Measurements from ENCODE around the gene NOL3.
A peak's percentile ranks its signal among the peaks of the same experiment; 100 is the strongest.

Gene NOL3

DNA sequence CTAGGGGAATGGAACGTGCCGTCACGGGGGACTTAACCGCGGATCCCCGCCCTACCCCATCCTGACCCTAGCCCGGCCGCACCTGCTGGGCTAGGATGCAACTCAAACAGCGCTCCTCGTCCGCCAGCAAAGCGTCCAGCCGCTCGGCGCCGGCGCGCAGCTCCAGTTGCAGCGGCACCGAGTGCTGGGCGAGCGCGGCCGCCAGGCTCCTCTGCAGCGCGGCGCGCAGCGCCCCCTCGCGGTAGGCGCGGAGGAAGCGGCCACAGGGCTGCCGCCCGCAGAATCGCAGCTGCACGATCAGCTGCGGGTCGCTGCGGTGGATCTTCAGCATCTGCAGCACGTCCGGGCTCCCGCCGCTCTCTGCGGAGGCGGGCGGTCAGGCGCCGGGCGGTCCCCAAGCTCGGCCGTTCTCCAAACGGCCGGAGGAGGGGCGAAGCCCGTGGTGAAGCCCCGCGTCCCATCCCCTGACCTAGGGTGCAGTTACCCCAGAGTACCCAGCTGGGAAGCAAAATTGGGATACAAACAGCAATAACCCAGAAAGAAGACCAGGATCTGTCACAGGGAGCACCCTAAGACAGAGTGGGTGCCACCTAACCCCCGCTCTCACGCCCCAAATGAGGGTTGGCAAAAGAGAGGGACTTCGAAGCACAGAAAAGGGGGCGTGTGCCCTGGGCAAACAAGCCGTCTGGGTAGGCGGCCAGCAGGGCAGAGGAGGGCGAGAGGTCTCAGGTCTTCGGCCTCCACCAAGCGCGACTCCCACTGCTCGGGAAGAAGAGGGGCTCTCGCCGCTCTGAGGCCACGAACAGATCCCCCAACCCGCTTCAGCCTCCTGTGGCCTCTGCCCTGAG is 14.8 kb upstream of the NOL3 start:
- DNase-seq (ENCODE audit: low read depth in 2 of 2) = peak; percentile 75 to 80

DNA sequence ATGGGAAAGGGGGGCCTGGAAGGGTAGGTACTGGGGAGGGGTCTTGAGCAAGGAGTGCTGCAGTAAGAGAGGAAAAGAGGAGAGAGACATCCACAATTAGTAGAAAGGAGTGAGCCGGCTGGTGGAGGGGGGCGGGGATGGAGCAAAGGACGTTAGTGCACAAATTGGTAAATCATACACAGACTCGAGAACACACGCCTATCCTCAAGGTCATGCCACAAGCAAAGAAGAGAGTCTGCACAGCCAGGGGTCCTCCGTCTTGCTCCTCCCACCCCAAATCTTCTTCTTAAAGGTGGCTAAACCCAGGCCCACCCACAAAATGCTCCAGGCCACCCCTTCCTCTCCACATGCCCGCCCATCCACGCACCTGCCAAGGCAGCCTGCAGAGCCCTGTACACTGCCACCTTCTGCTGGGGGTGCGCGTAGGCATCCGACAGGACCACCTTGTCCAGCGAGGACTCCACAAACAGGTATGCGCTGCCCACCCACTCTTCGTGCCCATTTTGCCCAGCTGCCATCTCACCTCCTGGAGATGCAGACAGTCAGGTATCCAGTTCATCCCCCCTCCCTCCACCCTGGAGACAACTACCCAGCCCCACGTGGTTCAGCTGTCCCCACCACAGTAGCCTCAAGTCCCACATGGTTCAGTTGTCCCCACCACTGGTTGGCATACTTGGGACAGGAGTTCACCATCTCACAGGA is 14.0 kb upstream of the NOL3 start:
- no peak for DNase-seq (ENCODE audit: low read depth in 2 of 2)

DNA sequence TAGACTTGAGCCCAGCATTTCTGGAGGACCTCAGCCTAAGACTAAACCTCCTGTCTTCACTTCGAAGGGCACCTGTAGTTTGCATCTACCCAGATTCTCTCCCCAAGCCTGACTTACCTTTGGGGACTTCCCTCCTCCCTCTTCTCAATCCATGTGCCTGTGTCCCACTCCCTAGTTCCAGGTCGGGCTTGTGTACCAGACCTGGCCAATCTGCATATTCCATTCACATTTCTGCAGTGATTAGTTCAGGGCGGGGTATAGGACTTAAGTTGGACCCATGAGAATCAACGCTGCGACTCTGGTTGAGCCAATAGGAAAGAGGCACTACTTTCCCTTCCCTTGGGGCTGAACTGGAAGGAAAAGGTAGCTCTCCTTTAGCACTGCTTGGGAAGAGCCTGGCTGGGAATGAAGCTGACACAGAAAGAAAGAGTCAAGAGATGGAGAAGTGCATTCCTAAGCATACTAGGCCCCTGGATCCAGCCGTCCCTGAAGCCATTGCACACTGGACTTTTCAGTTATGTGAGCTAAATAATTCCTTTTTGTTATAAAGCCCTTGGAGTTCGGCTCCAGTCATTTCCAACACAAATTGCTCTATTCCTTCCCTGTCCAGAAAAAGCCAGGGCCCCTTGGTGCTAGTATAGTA is 13.1 kb upstream of the NOL3 start:
- no peak for DNase-seq (ENCODE audit: low read depth in 2 of 2)

DNA sequence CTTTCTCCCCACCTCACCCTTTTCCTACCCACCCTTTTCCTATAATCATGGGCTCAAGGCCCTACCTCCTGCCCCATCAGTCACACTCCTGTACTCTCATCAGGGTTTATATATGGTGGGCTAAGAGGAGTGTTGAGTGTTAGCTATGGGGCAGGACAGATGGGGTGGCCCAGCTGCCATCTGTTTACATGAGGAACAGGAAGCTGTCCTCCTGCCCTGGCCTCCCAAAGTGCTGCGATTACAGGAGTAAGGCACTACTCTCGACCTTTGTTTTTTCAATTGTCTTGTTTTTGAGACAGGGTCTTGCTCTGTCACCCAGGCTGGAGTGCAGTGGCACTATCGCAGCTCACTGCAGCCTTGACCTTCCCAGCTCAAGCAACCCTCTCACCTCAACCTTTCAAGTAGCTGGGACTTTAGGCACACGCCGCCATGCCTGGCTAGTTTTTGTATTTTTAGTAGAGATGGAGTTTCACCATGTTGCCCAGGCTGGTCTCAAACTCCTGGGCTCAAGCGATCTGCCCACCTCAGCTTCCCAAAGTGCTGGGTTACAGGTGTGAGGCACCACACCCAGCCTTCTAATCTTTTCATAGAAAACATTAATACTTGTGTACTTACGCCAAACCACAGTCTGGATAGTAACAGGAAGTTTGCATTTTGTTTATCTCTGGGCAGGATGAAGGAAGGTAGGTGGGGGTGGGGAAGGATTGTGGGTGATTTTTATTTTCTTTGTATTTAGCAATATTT is 12.3 kb upstream of the NOL3 start:
- no peak for DNase-seq (ENCODE audit: low read depth in 2 of 2)

DNA sequence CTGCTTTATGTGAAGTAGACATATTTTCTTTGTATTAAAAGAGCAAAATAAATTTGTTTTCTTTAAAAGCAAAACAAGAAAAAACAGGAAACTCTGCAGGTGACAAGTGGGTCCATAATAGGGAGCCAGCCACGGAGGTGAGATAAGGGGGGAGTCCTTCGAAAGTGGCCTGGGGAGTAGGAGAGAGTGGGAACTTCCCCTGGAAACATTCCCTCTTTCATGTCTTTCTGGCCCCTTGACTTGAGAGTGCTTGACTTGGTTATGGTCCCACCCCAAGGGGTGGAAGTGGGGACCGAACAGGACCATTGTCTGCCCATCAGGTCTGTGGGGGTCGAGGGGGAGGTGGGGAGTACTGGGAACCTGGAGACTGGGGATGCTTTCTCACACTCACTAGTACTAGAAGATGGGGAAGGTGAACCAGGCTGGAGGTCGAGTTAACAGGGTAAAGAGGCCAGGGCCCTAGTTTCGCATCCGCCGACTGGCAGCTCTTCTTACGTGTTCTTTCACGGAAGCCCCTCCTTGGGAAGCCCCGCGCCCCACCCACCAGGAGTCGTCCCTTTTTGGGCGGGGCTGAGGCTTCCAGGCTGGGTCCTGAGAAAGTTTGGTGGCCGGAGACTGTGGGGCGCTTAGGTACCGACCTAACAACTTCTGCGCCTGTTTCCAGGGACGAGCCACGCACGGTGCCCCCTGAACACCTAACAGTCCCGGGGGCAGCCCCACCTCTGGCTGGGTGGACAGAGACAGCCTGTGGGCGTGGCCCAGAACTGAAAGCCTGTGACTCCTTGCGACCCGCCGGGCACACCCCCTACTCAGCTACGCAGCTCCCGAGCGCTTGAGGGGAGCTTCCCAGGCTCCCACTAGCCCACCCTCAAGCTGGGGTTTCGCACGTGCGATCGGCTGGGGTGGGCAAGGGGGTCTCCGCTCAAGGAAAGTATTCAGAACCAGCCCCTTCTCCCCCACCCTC is 11.4 kb upstream of the NOL3 start:
- peak; percentile 67 to 72 for DNase-seq (ENCODE audit: low read depth in 2 of 2)

DNA sequence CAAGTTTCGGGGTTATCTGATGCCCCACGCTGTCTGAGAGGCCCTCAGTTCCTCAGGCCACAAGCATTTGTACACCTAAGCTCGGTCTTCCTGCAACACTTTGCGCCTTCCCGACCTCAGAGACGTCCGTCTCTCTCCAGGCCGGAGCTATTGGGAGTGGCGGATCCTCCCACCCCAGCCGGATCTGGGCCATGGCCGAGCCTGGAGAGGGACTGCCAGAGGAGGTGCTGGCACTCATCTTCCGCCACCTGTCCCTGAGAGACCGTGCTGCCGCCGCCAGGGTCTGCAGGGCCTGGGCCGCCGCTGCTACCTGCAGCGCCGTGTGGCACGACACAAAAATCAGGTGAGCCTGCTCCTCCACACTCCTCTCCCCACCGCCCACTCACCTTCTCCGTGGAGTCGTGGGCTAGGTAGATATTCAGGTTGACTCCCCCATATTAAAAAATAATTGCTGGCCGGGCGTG is 8.7 kb upstream of the NOL3 start:
- DNase-seq (ENCODE audit: low read depth in 2 of 2) = no peak

DNA sequence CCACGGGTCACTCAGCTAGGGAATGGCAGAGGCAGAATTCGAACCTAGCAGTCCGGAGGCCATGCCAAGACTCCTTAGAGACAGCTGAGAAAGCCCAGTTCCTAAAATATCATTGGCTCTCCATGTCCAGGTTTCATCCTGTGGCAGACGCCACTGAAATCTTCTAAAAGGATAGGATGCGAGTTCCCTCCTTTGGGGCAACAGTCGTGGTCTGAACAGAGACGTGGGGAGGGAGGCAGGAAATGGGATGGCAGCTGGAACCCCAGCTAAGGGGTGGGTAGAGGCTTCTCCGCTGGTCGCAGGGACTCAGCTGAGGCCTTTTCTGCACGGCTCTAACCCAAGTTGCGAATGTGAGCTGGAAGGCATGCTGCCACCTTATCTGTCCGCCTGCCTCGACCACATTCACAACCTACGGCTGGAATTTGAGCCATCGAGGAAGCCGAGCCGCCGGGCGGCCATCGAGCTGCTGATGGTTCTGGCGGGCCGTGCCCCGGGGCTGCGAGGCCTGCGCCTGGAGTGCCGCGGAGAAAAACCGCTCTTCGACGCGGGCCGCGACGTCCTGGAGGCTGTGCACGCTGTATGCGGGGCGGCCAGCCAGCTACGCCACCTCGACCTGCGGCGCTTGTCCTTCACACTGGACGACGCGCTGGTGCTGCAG is 7.7 kb upstream of the NOL3 start:
- no peak for DNase-seq (ENCODE audit: low read depth in 2 of 2)

DNA sequence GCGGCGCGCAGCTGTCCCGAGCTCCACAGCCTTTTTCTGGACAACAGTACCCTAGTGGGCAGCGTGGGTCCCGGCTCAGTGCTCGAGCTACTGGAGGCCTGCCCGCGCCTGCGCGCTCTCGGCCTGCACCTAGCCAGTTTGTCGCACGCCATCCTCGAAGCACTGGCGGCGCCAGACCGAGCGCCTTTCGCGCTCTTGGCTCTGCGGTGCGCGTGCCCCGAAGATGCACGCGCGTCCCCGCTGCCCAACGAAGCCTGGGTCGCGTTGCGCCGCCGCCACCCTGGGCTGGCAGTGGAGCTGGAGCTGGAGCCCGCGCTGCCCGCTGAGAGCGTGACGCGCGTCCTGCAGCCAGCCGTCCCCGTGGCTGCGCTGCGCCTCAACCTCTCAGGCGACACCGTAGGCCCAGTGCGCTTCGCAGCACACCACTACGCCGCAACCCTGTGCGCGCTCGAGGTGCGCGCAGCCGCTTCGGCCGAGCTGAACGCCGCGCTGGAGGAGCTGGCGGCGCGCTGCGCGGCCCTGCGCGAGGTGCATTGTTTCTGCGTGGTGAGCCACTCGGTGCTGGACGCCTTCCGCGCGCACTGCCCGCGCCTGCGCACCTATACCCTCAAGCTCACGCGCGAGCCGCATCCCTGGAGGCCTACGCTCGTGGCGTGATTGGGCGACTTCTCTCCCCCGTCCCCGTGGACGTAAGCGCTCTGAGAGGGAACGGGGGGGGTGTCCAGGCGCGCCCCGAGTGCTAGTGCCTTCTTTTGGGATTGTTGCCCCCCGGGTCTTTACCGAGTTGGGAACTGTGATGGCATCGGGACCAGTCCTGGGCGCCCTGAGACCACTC is 7.0 kb upstream of the NOL3 start:
- no peak for DNase-seq (ENCODE audit: low read depth in 2 of 2)

DNA sequence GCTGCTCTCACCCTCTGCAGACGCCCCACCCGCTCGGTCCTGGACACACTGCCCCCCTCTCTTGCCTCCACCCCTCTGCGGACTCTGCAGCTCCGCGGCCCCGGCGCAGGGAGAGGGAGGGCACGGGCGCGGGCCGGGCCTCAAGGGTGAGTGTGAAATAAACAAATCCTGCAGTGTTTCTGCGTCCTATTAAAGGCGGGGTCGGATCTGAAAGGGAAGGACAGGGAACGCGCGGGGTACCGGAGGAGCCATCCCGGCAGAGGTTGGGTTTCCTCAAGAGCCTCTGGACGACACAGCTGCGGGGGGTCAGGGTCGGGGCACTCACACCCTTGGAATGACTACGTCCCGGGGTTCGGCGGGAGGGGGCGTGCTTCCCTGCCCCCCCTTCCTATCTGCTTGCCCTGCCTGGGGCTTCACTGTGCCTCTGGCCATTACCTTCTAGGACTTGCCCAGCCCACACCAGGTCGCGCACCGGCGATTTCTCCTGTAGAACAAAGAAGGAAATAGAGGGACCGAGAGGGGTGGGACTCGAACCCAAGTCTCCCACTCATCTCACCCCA is 6.3 kb upstream of the NOL3 start:
- no peak for DNase-seq (ENCODE audit: low read depth in 2 of 2)

DNA sequence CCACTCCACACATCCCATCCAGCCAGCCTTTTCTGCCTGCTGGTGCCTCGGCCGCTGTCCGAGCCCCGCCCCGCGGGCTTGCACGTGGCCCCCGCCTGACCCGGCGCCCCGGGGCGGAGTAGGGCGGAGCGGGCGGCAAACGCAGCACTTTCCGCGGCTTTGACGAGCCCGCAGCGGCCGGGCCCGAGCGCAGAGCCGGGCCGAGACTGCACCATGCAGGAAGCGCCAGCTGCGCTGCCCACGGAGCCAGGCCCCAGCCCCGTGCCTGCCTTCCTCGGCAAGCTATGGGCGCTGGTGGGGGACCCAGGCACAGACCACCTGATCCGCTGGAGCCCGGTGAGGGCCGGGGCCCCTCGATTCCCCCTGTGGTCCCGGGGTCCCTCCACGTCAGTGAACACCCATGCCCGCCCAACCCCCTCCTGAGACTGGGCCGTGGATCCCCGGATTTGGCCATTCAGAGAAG is 5.7 kb upstream of the NOL3 start, which contains the start of gene HSF4:
Gene HSF4, plus strand, starts transcription at position 147 of the 463 bp plus-strand sequence. Its CDS starts 67 bp downstream, at position 214.
- no peak for DNase-seq (ENCODE audit: low read depth in 2 of 2)

DNA sequence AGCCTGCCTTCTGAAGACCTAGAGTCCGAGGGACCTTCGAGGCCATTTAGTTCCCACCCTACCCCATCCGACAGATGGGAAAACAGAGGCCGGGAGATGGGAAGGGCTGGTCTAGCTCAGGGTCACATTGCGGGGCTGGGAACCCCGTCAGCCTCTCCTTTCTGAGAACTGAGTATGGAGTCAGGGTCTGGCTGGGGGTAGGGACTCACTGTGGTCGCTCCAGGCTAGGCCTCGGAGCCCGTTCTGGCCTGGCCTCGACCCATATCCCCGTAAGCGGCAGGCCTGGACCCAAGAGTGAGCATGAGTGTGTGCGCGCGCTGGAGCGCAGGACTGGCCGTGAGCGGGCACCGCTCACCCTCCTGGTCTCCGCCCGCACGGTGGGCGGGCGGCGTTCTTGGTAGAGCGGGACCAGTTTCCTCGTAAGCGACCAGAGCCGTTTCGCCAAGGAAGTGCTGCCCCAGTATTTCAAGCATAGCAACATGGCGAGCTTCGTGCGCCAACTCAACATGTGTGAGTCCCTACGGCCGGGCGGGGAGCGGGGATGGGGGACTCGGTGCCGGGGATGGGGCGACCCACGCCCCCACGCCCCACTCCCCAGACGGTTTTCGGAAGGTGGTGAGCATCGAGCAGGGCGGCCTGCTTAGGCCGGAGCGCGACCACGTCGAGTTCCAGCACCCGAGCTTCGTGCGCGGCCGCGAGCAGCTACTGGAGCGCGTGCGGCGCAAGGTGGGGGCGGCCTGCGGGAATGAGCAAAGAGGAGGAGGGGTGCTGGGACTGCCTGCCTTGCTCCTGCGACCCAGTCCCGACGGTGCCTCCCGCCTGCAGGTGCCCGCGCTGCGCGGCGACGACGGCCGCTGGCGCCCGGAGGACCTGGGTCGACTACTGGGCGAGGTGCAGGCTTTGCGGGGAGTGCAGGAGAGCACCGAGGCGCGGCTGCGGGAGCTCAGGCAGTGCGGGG is 4.9 kb upstream of the NOL3 start:
- DNase-seq (ENCODE audit: low read depth in 2 of 2) = no peak

DNA sequence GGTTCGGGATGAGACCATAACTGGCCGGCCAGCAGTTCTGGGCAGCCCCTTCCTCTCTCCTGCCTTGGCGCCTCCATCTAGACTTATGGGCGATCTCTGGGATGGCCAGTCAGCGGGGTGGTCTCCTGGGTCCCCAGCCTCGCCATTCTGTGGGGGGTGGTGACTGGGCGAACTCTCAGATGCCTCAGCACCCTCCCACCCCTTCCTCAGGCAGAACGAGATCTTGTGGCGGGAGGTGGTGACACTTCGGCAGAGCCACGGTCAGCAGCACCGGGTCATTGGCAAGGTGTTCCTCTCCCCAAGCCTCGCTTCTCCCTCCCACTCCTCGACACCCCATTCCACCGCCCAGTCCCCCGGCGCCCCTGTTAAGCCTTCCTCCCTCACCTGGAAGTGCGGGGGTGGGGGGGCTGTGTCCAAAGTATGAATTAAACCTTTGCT is 4.2 kb upstream of the NOL3 start:
- no peak for DNase-seq (ENCODE audit: low read depth in 2 of 2)

DNA sequence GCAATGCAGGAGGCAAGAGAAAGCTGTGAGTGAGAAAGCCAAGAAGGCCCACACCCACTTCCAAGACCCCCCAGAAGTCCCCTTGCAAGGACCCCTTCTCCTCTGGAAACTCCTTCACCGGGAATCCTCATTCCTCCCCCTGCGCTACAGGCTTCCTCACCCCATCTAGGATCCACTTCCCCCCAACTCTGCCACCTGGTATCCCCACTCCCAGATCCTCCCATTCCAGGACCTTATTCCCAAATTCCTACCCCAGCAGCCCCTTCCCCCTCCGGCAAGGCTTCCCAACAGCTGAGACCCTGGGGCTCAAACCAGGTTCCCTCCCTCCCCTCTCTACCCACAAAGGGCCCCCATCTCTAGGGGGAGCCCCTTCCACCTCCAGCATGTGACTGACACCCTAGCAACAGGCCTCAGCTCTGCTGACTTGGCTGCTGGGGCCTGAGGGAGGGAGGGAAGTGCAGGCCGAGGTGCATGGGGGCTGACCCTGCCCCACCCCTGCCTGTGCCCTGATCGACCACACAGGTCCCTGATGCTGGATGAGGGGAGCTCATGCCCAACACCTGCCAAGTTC is 3.7 kb upstream of the NOL3 start:
- no peak for DNase-seq (ENCODE audit: low read depth in 2 of 2)

DNA sequence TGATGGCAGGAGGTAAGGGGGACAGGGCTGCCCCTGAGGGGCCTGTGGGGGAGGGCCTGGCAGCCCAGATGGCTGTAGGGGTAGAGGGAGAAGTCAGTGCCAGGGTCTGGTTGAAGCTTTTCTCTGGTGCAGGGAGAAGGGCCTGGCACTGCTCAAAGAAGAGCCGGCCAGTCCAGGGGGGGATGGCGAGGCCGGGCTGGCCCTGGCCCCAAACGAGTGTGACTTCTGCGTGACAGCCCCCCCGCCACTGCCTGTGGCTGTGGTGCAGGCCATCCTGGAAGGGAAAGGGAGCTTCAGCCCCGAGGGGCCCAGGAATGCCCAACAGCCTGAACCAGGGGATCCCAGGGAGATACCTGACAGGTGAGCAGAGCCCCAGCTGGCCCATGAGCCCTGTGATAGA is 2.8 kb upstream of the NOL3 start:
- DNase-seq (ENCODE audit: low read depth in 2 of 2) = no peak

DNA sequence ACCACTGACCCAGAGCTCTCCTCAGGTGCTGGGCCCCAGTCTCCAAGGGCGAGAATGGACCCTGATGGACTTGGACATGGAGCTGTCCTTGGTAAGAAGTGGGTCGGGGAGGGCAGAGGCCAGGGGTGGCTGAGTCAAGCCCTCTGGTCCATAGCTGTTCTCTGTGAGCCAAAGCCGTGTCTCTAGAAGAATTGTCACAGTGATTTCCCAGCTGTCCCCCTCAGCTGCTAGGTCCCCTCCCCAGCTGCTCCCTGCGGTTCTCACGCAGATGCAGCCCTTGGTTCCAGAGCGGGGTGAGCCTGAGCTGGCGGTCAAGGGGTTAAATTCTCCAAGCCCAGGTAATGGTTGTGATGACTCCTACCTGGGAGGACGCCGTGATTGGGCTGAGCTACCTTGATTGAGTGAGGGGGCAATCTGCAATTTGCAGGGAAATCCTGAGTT is 1.3 kb upstream of the NOL3 start:
- no peak for DNase-seq (ENCODE audit: low read depth in 2 of 2)

DNA sequence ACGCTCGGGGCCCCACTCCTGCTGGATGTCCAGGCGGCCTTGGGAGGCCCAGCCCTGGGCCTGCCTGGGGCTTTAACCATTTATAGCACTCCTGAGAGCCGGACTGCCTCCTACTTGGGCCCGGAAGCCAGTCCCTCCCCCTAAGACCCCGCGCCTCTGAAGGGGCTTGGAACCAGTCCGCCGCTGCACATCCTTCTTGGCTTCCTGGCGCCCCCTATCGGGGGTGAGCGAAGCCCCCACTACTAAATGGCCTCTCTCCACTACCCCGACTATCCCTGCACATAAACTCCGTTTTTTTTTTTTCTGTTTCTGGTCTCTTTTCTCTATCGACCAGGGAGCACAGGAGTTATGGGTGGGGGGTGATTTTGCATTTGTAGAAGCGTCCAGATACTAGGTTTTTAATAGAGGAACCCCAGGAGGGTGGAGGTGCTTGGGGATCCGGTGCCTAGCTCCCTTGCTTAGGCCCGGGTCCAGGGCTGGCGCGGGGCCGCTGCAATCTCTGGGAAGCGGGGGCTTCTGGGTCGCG is 633 bp upstream of the NOL3 start:
- no peak for DNase-seq (ENCODE audit: low read depth in 2 of 2)
